ENCODE data around the gene C13orf46. TPM values are rescaled to one million over a fixed set of nuclear protein-coding genes. Genes with fewer than 3 reads are reported as not detected.
"Not testable (repeated sequence)": the region's sequence is repeated elsewhere in the genome, so short reads cannot be mapped to it uniquely, and the experiment has no call there.

Gene C13orf46
- total RNA-seq, 1 experiment from 2014 or later: 1.4 TPM

DNA sequence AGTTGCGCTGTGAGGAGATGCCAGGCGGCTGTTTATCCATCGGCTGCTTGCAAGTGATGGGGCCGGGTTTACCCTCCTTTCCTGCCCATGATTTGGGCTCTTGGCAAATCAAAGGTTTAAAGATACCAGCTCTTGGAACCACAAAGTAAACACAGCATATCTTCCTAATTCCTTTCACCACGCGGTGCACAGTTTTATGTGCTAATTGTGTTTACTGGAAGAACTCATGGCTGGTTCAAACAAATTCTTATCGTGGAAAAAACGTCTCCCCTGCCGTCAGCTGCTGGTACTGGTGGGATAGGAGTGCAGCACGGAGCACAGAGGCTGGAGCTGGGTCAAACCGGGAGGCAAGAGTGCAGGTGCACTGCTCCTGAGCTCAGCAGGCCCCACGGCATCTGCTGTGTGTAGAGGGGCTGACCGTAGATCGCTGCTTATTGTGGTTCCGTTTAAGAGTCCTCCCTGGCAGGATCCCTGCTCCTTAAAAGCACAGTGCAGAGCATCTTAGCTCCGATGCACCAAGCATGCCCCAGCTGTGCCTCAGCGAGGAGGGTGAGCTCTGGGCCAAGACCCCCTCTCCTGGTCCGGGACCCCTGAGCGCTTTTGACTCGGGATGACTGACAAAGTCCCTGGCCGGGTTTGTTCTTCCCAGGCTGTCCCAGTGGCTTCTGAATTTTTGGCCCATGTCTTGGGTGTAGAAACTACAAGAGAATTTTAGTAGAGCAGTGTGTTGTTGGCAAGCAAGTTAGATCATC, 58.7 kb downstream of the C13orf46 start:
- intact Hi-C loops (cut with micrococcal nuclease): no loop called here
- H3K27me3 Mint-ChIP-seq (ENCODE audit: insufficient read depth, unreplicated experiment): no peaks in the 10 kb centered on the region
- TF ChIP-seq, protein P1, sequence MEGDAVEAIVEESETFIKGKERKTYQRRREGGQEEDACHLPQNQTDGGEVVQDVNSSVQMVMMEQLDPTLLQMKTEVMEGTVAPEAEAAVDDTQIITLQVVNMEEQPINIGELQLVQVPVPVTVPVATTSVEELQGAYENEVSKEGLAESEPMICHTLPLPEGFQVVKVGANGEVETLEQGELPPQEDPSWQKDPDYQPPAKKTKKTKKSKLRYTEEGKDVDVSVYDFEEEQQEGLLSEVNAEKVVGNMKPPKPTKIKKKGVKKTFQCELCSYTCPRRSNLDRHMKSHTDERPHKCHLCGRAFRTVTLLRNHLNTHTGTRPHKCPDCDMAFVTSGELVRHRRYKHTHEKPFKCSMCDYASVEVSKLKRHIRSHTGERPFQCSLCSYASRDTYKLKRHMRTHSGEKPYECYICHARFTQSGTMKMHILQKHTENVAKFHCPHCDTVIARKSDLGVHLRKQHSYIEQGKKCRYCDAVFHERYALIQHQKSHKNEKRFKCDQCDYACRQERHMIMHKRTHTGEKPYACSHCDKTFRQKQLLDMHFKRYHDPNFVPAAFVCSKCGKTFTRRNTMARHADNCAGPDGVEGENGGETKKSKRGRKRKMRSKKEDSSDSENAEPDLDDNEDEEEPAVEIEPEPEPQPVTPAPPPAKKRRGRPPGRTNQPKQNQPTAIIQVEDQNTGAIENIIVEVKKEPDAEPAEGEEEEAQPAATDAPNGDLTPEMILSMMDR (IDR thresholded peaks at IDR 0.05; ENCODE audit: unreplicated experiment): no peak
- H3K9me3 Mint-ChIP-seq (ENCODE audit: unreplicated experiment): peaks cover 36% of the 10 kb centered on the region
- POLR2A ChIA-PET: interaction anchor here (1.0 kb wide), 1 partner anchor 27 kb away, joined by 3 read pairs; no protein-coding TSS in a partner anchor
- H3K4me1 Mint-ChIP-seq (ENCODE audit: insufficient read depth, unreplicated experiment): peaks cover 6% of the 10 kb centered on the region
- no peak for DNase-seq (ENCODE audit: unreplicated experiment)
- BruUV-seq (replicated peaks): no TSS peak
- no peak overlapping the region for H3K4me3 Mint-ChIP-seq (ENCODE audit: unreplicated experiment)
- CTCF ChIA-PET: no interaction called here
- H3K36me3 Mint-ChIP-seq (ENCODE audit: insufficient read depth, unreplicated experiment): peaks cover 10% of the 10 kb centered on the region
- no peak overlapping the region for H3K27ac Mint-ChIP-seq (ENCODE audit: low read depth, unreplicated experiment)

DNA sequence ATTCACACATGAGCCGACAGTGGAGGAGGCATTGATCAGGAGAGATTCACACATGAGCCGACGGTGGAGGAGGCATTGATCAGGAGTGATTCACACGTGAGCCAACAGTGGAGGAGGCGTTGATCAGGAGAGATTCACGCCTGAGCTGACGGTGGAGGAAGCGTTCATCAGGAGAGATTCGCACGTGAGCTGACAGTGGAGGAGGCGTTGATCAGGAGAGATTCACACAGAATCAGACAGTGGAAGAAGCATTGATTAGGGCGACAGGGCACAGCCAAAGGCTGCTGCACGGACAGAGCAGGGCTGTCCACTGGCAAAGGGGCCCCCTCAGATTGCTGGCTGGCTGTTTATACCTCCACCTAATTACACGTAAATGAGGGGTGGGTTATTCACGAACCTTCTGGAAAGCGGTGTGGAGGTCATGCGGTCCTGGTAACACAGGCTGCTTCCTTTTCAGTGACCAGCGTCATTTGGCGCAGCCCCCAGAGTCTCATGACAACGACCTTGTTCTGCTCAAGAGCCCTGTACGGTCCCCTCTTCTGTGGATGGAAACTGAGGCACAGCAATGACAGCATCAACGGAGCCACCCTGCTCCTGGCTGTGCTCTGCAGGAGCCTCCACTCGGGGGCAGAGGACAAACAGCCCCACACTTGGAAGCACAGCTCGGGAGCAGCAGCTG, 59.4 kb downstream of the C13orf46 start:
- BruUV-seq (replicated peaks): no TSS peak
- ChIA-PET POLR2A (no interaction called here), CTCF (no interaction called here)
- Mint-ChIP-seq H3K27ac (ENCODE audit: low read depth, unreplicated experiment) (no peak overlapping the region), H3K36me3 (ENCODE audit: insufficient read depth, unreplicated experiment) (peaks cover 10% of the 10 kb centered on the region), H3K4me3 (ENCODE audit: unreplicated experiment) (no peak overlapping the region), H3K27me3 (ENCODE audit: insufficient read depth, unreplicated experiment) (no peaks in the 10 kb centered on the region), H3K4me1 (ENCODE audit: insufficient read depth, unreplicated experiment) (peaks cover 6% of the 10 kb centered on the region), H3K9me3 (ENCODE audit: unreplicated experiment) (peaks cover 36% of the 10 kb centered on the region)
- no peak for DNase-seq (ENCODE audit: unreplicated experiment)
- TF ChIP-seq, protein P1 (IDR thresholded peaks at IDR 0.05; ENCODE audit: unreplicated experiment): no peak
- intact Hi-C loops (cut with micrococcal nuclease): no loop called here

DNA sequence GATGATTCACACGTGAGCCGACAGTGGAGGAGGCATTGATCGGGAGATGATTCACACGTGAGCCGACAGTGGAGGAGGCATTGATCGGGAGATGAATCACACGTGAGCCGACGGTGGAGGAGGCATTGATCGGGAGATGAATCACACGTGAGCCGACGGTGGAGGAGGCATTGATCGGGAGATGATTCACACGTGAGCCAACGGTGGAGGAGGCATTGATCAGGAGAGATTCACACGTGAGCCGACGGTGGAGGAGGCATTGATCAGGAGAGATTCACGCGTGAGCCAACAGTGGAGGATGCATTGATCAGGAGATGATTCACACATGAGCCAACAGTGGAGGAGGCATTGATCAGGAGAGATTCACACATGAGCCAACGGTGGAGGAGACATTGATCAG, 60.0 kb downstream of the C13orf46 start:
- H3K36me3 Mint-ChIP-seq (ENCODE audit: insufficient read depth, unreplicated experiment); H3K4me3 Mint-ChIP-seq (ENCODE audit: unreplicated experiment); intact Hi-C loops (cut with micrococcal nuclease); BruUV-seq (replicated peaks); DNase-seq (ENCODE audit: unreplicated experiment); H3K4me1 Mint-ChIP-seq (ENCODE audit: insufficient read depth, unreplicated experiment); POLR2A ChIA-PET; H3K27me3 Mint-ChIP-seq (ENCODE audit: insufficient read depth, unreplicated experiment); CTCF ChIA-PET; H3K27ac Mint-ChIP-seq (ENCODE audit: low read depth, unreplicated experiment): not testable (repeated sequence)
- H3K9me3 Mint-ChIP-seq (ENCODE audit: unreplicated experiment): peaks cover 36% of the 10 kb centered on the region

DNA sequence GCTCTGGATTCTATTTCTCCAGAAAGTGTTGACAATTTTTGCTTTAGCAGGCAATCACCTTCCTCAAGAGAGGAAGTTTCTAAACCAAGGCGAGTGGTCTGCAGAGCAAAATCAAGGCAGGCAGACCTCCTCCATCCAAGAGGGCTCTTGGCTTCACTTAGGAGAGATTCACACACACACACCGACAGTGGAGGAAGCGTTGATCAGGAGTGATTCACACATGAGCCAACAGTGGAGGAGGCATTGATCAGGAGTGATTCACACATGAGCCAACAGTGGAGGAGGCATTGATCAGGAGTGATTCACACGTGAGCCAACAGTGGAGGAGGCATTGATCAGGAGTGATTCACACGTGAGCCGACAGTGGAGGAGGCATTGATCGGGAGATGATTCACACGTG, 60.5 kb downstream of the C13orf46 start:
- CTCF ChIA-PET; H3K27ac Mint-ChIP-seq (ENCODE audit: low read depth, unreplicated experiment): not testable (repeated sequence)

DNA sequence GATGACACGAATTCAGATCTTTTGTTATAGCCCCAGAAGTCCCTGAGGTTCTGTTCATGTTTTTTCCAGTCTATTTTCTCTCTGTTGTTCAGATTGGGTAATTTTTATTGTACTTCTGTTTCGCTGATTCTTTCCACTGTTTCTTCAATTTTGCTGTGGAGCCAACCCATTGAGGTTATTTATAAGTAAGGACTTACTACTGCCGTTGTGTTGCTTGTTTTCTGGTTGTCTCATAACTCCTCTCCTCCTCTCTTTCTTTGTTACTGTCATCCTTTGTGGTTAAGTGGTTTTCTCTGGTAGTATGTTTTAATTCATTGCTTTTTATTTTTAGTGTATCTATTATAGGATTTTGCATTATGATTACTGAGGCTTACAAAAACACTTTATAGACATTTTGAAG, 61.3 kb downstream of the C13orf46 start:
- DNase-seq (ENCODE audit: unreplicated experiment): no peak
- H3K27ac Mint-ChIP-seq (ENCODE audit: low read depth, unreplicated experiment): peak overlapping the region; percentile 32
- CTCF ChIA-PET: no interaction called here
- BruUV-seq (replicated peaks): no TSS peak
- H3K4me1 Mint-ChIP-seq (ENCODE audit: insufficient read depth, unreplicated experiment): peaks cover 10% of the 10 kb centered on the region
- POLR2A ChIA-PET: no interaction called here
- intact Hi-C loops (cut with micrococcal nuclease): no loop called here
- H3K9me3 Mint-ChIP-seq (ENCODE audit: unreplicated experiment): peaks cover 36% of the 10 kb centered on the region
- TF ChIP-seq, protein P1 (IDR thresholded peaks at IDR 0.05; ENCODE audit: unreplicated experiment): no peak
- H3K4me3 Mint-ChIP-seq (ENCODE audit: unreplicated experiment): no peak overlapping the region
- H3K27me3 Mint-ChIP-seq (ENCODE audit: insufficient read depth, unreplicated experiment): no peaks in the 10 kb centered on the region
- peaks cover 10% of the 10 kb centered on the region for H3K36me3 Mint-ChIP-seq (ENCODE audit: insufficient read depth, unreplicated experiment)

More for the DNA sequence above, 60.5 kb downstream of the C13orf46 start:
- H3K4me3 Mint-ChIP-seq (ENCODE audit: unreplicated experiment); POLR2A ChIA-PET; BruUV-seq (replicated peaks); DNase-seq (ENCODE audit: unreplicated experiment); H3K36me3 Mint-ChIP-seq (ENCODE audit: insufficient read depth, unreplicated experiment); H3K27me3 Mint-ChIP-seq (ENCODE audit: insufficient read depth, unreplicated experiment); intact Hi-C loops (cut with micrococcal nuclease); H3K4me1 Mint-ChIP-seq (ENCODE audit: insufficient read depth, unreplicated experiment): not testable (repeated sequence)
- H3K9me3 Mint-ChIP-seq (ENCODE audit: unreplicated experiment): peaks cover 36% of the 10 kb centered on the region
